HEK293 (cell line): ENCODE data around the gene EIF4H.

Experiments
- ZNF18 ChIP-seq: fragments of 450-650 bp; formaldehyde crosslinking; IDR thresholded peaks from 2 replicates; pipeline ENCODE4 v1.5.1; 2016; ENCODE audit warnings: missing biosample characterization, missing genetic modification characterization
- ZNF239 ChIP-seq: fragments of 450-650 bp; formaldehyde crosslinking; IDR thresholded peaks from 2 replicates; pipeline ENCODE4 v1.5.1; 2016; ENCODE audit warnings: missing biosample characterization, missing genetic modification characterization
- ZNF704 ChIP-seq: fragments of 450-650 bp; formaldehyde crosslinking; IDR thresholded peaks from 2 replicates; pipeline ENCODE4 v1.5.1; 2016; ENCODE audit warnings: missing biosample characterization, missing genetic modification characterization

GRCh38 chr7:74183653-74184450 lies 9.7 kb downstream of the EIF4H start:
- TF ChIP-seq ZNF239 (tag by site-specific recombination) (no peak), ZNF18 (tag by site-specific recombination) (no peak), ZNF704 (tag by site-specific recombination) (no peak)
